NCI-H2227 (cell line): ENCODE data around the gene HAPLN1.

Experiments
- DNase-seq: peaks from one replicate; lab custom pipeline; 2025; ENCODE audit not compliant: unreplicated experiment; lab: John Stamatoyannopoulos, UW

HAPLN1 gene

GRCh38 chr5:83645936-83646335, 74.7 kb downstream of the HAPLN1 start:
- DNase-seq, result no peak

- DNase-seq, result no peak
These were observed 76.4 kb downstream of the HAPLN1 start for GRCh38 chr5:83644301-83644700.

DNA sequence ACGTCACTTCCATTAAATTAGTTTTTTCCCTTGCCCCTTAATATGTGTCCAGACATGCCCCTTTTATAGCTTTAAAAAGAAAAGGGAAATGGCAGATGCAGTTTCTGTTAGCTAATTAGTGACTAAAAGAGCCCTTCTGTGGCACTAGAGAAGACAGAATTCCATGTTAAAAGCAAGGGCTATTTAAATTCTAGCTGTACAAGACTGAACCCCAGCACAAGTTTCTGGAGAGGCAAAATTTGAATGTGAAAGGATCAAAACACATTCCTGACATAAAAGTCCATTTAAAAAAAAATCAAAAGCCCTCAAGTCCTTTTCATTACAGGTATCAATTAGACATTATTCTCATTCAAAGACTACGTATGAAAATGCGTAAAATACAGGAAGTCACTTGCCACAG, 78.7 kb downstream of the HAPLN1 start:
- DNase-seq, result no peak

DNA sequence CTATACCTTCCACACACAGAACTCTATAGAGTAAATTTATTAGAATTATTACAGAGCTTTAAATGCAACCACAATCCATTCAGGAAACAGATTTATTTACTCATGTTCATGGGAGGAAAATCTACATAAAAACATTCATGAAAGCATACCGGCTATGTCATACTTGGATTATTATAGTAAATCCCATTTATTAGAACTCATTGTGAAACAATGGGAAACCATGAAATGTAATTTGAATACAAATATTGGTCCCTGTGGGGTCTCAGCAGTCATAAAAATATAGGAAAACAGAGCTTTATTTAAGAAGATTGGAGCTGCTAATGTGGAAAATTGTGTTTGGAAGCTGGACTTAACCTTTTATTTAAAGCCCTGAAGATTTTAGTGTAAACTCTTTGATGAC, 80.7 kb downstream of the HAPLN1 start:
- DNase-seq, result no peak

- no peak for DNase-seq
These were observed 84.5 kb downstream of the HAPLN1 start for GRCh38 chr5:83636156-83636555.

DNA sequence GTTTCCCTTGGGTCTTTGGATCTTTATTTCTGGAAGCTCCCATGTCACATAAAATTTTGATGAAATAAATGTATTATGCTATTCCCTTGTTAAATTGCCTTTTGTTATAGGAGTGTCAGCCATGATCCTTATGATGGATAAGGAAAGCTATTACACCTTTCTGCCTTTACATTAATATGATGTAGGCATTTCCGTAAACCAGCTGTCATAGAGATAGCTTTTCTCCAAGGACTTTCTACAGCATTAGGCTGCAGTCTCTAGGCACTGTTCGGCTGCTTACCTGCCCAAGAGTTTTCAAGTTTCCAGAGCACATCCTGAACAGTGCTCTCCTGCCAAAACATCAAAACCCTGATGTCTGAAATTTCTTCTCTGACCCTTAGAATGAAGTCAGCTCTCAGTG, 87.4 kb downstream of the HAPLN1 start:
- DNase-seq, result no peak

DNA sequence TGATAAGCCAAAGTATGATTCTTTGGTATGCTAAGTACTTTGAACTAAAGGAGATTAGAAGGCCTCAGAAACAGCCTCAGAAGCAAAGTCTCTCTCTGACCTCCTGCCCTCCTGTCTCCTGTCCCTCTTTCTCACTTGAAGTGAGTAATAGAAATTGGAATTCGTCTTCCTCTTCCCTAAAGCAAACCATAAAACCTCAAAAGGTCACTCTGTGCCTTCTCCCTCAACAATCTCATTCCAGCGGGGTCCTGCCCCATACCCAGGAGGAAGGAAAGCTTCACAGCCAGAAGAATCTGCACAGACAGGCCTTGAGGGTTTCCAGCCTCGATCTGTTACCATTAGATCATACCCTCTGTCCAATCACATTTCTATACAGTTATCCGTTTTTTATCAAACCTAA, 87.8 kb downstream of the HAPLN1 start:
- no peak for DNase-seq

DNA sequence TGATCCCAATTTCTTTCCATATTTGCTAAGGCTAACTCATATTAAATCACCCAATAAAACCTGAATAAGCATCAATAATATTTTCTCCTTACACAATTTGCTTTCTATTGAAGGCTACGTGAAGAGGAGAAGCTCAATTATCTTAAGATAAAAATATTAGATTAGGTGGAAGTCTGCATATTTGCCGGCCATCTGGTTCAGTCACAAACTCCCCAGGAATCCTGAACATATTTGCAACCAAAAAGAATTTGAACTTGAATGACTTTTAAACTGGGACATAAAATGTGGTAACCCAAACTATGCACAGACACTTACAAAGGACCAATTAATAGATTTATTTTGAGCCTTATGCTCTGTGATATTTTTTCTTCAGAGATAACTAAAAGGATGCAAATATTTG, 92.3 kb downstream of the HAPLN1 start:
- no peak for DNase-seq

- DNase-seq, result no peak
These were observed 105.8 kb downstream of the HAPLN1 start for GRCh38 chr5:83614841-83615240.

GRCh38 chr5:83608122-83608521, 112.5 kb downstream of the HAPLN1 start:
- peak; percentile 75 for DNase-seq

DNA sequence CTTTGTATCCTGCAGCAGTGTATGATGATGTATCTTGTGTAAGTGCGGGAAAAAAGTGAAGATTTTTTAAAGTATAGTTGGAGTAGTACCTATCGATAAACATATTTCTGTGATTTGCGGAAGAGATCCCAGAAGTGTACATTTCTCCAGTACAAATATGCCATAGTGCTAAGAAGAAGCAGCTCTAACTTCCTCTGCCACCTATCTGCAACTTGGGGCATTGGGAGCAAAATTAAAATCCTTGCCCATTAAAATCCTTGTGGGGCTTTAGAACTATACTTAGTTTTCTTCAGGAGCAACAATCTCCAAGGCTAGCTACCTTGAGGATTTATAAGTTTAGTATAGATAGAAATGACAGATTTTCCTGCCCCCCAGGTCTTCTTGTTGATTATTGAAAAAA, 125.4 kb downstream of the HAPLN1 start:
- no peak for DNase-seq

DNA sequence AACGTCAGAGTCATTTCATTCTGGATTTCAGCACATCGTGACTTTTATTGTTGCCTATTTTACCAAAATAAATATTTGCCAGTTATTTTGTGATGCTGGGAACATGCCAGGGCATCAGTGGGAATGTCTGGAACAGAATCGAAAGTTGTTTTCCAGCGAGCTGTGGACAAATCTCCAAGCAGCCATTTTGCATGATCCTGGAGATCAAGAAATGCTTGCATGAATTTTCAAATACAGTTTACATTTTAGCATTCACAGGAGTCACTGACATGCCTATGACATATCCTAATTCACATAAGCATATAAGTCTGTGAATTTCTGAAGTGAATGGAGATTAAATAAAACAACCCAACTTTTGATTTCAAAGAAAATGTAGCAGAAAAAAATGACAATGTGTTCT, 129.7 kb downstream of the HAPLN1 start:
- DNase-seq, result peak; percentile 0

- no peak for DNase-seq
These were observed 130.9 kb downstream of the HAPLN1 start for GRCh38 chr5:83589786-83590185.
